Neuronal stem cell (in vitro differentiated cells): Measurements from ENCODE around the gene TIA1.
"Not testable (repeated sequence)": the region's sequence is repeated elsewhere in the genome, so short reads cannot be mapped to it uniquely, and the experiment has no call there.

Source experiments
- DNase-seq: peaks from one replicate; pipeline ENCODE4 v3.0.0-alpha.2; 2013; ENCODE audit warnings: low spot score
- H2AFZ ChIP-seq: one replicate; pipeline ENCODE4 v1.6.1; 2013; ENCODE audit warnings: mild to moderate bottlenecking, low read length, inconsistent platforms
- H2AK5ac ChIP-seq: 2 replicates; pipeline ENCODE4 v1.6.1; 2013; ENCODE audit warnings: low read depth, mild to moderate bottlenecking, inconsistent platforms, low read length, moderate library complexity, mixed read lengths
- H2BK120ac ChIP-seq: 2 replicates; pipeline ENCODE4 v1.6.1; 2013; ENCODE audit warnings: low read depth, mild to moderate bottlenecking, inconsistent platforms, low read length, moderate library complexity, mixed read lengths
- H2BK12ac ChIP-seq: one replicate; pipeline ENCODE4 v1.6.1; 2013; ENCODE audit warnings: low read length, inconsistent platforms
- H2BK15ac ChIP-seq: 2 replicates; pipeline ENCODE4 v1.6.1; 2013; ENCODE audit warnings: mild to moderate bottlenecking, low read length, inconsistent platforms, mixed read lengths
- H2BK5ac ChIP-seq: one replicate; pipeline ENCODE4 v1.6.1; 2013; ENCODE audit warnings: inconsistent platforms, mild to moderate bottlenecking, low read length, moderate library complexity
- H3K14ac ChIP-seq: one replicate; pipeline ENCODE4 v1.6.1; 2013; ENCODE audit warnings: low read length, inconsistent platforms
- H3K18ac ChIP-seq: 2 replicates; pipeline ENCODE4 v1.6.1; 2013; ENCODE audit warnings: low read length, inconsistent platforms
- H3K23ac ChIP-seq: 2 replicates; pipeline ENCODE4 v1.6.1; 2013; ENCODE audit warnings: low read depth, mild to moderate bottlenecking, mixed read lengths, low read length, inconsistent platforms; ENCODE audit not compliant: poor library complexity
- H3K27ac ChIP-seq: replicated peaks from 3 replicates; pipeline ENCODE4 v1.5.1; 2013; ENCODE audit warnings: low read length, inconsistent platforms
- H3K27me3 ChIP-seq, 3 experiments: 2 replicates each; pipeline ENCODE4 v1.6.1; 2013; ENCODE audit warnings: low read length in 3 of 3, mild to moderate bottlenecking in 2 of 3, inconsistent platforms in 1 of 3, low read depth in 1 of 3, mixed read lengths in 1 of 3, moderate library complexity in 1 of 3; ENCODE audit not compliant: control insufficient read depth in 3 of 3, insufficient read depth in 3 of 3
- H3K36me3 ChIP-seq, 2 donors: replicated peaks in 1 of 2; 2 replicates each; pipeline ENCODE4 v1.6.1; 2013; ENCODE audit warnings: low read length in 2 of 2; ENCODE audit not compliant: control insufficient read depth in 2 of 2, insufficient read depth in 2 of 2
- H3K4ac ChIP-seq: 2 replicates; pipeline ENCODE4 v1.6.1; 2013; ENCODE audit warnings: inconsistent platforms, mild to moderate bottlenecking, low read length, moderate library complexity
- H3K4me1 ChIP-seq, 2 donors: 1 replicate in 1 of 2; 2 replicates in 1 of 2; pipeline ENCODE4 v1.6.1; 2013; ENCODE audit warnings: low read length in 2 of 2, low read depth in 1 of 2; ENCODE audit not compliant: control insufficient read depth in 2 of 2, insufficient read depth in 1 of 2
- H3K4me2 ChIP-seq: one replicate; pipeline ENCODE4 v1.6.1; 2013; ENCODE audit warnings: mild to moderate bottlenecking, low read length, inconsistent platforms; ENCODE audit not compliant: insufficient read depth, poor library complexity, severe bottlenecking
- H3K4me3 ChIP-seq, 2 donors: 2 replicates each; pipeline ENCODE4 v1.5.1; 2013; ENCODE audit warnings: low read length in 2 of 2, mild to moderate bottlenecking in 2 of 2, inconsistent platforms in 1 of 2, moderate library complexity in 1 of 2
- H3K79me1 ChIP-seq: one replicate; pipeline ENCODE4 v1.6.1; 2013; ENCODE audit warnings: low read depth, mild to moderate bottlenecking, inconsistent platforms, low read length, moderate library complexity
- H3K9ac ChIP-seq: one replicate; pipeline ENCODE4 v1.6.1; 2013; ENCODE audit warnings: mild to moderate bottlenecking, low read depth, low read length, inconsistent platforms; ENCODE audit not compliant: poor library complexity
- H3K9me3 ChIP-seq, 2 donors: replicated peaks in 1 of 2; 2 replicates each; pipeline versions ENCODE3 to v1.6.1; 2013; ENCODE audit warnings: low read length in 2 of 2, mild to moderate bottlenecking in 2 of 2, inconsistent platforms in 1 of 2, low read depth in 1 of 2, mixed read lengths in 1 of 2, moderate library complexity in 1 of 2; ENCODE audit not compliant: control insufficient read depth in 2 of 2, insufficient read depth in 1 of 2
- H4K8ac ChIP-seq: one replicate; pipeline ENCODE4 v1.6.1; 2013; ENCODE audit warnings: low read depth, mild to moderate bottlenecking, inconsistent platforms, low read length, moderate library complexity
- H4K91ac ChIP-seq: one replicate; pipeline ENCODE4 v1.6.1; 2013; ENCODE audit warnings: low read length, low read depth, mild to moderate bottlenecking, inconsistent platforms; ENCODE audit not compliant: poor library complexity
- WGBS, 2 donors: extraction: QIAGEN DNeasy Blood & Tissue Kit; methylation state at CpG; one replicate each; pipeline ENCODE4 v1.1.7; 2013; ENCODE audit warnings: missing lambda C conversion rate in 2 of 2, mixed read lengths in 1 of 2; ENCODE audit not compliant: insufficient read length in 2 of 2, insufficient replicate concordance in 1 of 2; ENCODE audit errors: extremely low coverage in 2 of 2; 5-methylcytosine and 5-hydroxymethylcytosine counted together

The TIA1 gene

DNA sequence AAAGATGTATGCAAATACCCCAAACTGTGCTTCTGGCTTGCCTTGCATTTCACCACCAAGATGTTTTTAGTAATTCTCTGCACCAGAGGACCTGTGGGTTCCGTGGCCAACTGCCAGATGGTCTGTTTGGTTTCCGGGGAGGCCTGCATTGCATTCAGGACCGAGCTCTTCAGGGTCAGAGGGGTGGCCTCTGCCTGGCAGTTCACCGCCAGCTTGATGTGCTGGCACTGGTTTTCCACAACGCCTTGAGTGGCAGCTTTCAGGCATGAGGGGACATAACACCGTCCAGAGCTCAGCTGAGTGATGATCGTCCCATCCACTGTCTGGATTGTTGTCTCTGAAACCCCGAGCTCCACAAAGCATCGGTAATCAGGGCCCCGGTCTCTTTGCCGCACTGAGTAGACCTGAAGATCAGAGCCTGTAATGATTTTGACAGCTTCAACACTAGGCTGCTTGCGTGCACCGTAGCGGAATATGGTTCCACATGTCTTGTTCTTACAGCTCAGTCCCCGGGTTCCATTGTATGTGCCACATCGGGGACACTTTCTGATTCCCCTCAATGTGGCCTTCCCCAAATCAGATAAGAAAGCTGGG, 67.0 kb downstream of the TIA1 start:
- no peak overlapping the region for H2BK120ac ChIP-seq
- WGBS, 2 donors = no CpG with 5 or more reads among the region's 16 CpGs
- no peak overlapping the region for H3K27ac ChIP-seq
- no peak overlapping the region for H3K18ac ChIP-seq
- no peaks in the 10 kb centered on the region for H3K9me3 ChIP-seq
- no peak overlapping the region for H4K8ac ChIP-seq
- no peak overlapping the region for H2BK5ac ChIP-seq
- no peak overlapping the region for H3K4me3 ChIP-seq
- H2AK5ac ChIP-seq = no peak overlapping the region
- H3K4ac ChIP-seq = no peak overlapping the region
- H3K79me1 ChIP-seq = peaks cover 2% of the 10 kb centered on the region
- no peak overlapping the region for H3K4me2 ChIP-seq
- no peak overlapping the region for H2BK15ac ChIP-seq
- no peaks in the 10 kb centered on the region for H3K27me3 ChIP-seq
- no peak overlapping the region for H4K91ac ChIP-seq
- H3K9ac ChIP-seq = no peak overlapping the region
- H3K36me3 ChIP-seq = peaks cover 8 to 55% of the 10 kb centered on the region in 2 donors
- no peak for DNase-seq
- H2AFZ ChIP-seq = no peak overlapping the region
- H2BK12ac ChIP-seq = no peak overlapping the region
- H3K4me1 ChIP-seq = no peaks in the 10 kb centered on the region
- peak overlapping the region; percentile 40 for H3K23ac ChIP-seq
- no peak overlapping the region for H3K14ac ChIP-seq

DNA sequence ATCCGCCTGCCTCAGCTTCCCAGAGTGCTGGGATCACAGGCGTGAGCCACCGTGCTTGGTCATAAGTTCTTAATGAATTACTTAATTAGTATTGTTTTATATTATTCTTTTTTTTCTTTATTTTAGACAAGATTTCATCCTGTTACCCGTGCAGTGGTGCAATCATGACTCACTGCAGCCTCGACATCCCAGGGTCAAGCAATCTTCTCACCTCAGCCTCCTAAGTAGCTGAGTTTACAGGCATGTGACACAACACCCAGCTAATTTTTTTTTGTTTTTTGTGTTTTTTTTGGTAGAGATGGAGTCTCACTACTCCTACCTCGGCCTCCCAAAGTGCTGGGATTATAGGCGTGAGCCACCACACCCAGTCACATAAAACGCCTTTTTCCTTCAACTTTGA, 74.9 kb downstream of the TIA1 start:
- Histone ChIP-seq H2BK15ac (no peak overlapping the region), H3K18ac (no peak overlapping the region), H3K4me1 (no peaks in the 10 kb centered on the region), H3K27ac (no peak overlapping the region), H3K4me3 (no peak overlapping the region), H3K23ac (no peak overlapping the region), H3K79me1 (no peaks in the 10 kb centered on the region), H2BK120ac (no peak overlapping the region), H3K36me3 (peaks cover 7 to 79% of the 10 kb centered on the region in 2 donors), H3K4me2 (no peak overlapping the region), H2BK12ac (no peak overlapping the region), H2AK5ac (no peak overlapping the region), H4K8ac (no peak overlapping the region), H3K4ac (no peak overlapping the region), H3K9ac (no peak overlapping the region), H4K91ac (no peak overlapping the region), H3K27me3 (no peaks in the 10 kb centered on the region), H3K14ac (no peak overlapping the region), H3K9me3 (no peaks in the 10 kb centered on the region), H2AFZ (no peak overlapping the region), H2BK5ac (no peak overlapping the region)
- DNase-seq = no peak
- no CpG with 5 or more reads among the region's 8 CpGs for WGBS, 2 donors

DNA sequence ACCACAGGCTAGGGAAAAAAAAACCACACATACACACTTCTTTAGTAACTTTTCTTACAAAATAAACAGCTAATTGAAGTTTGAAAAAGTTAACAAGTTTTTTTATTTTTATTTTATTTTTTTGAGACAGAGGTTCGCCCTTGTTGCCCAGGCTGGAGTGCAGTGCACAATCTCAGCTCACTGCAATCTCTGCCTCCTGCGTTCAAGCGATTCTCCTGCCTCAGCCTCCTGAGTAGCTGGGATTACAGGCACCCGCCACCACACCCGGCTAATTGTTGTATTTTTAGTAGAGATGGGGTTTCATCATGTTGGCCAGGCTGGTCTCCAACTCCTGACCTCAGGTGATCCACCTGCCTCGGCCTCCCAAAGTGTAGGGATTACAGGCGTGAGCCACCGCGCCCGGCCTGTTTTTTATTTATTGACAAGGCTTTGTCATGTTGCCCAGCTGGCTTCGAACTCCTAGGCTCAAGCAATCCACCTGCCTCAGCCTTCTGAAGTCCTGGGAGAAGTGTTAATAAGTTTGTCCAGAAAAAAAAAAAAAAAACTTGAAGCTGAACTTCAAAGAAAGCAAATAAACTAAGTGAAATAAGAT, 78.7 kb downstream of the TIA1 start:
- peaks cover 8 to 70% of the 10 kb centered on the region in 2 donors for H3K36me3 ChIP-seq
- not testable (repeated sequence) for H4K8ac ChIP-seq, H3K14ac ChIP-seq, H2BK120ac ChIP-seq, H2AK5ac ChIP-seq, H2BK5ac ChIP-seq, H3K27ac ChIP-seq, H3K27me3 ChIP-seq, H3K4ac ChIP-seq, DNase-seq, H3K4me1 ChIP-seq, H3K18ac ChIP-seq, H2BK12ac ChIP-seq, H2AFZ ChIP-seq, H4K91ac ChIP-seq, H2BK15ac ChIP-seq, H3K9me3 ChIP-seq, H3K23ac ChIP-seq, H3K79me1 ChIP-seq, H3K9ac ChIP-seq, H3K4me3 ChIP-seq, H3K4me2 ChIP-seq
- WGBS, 2 donors = no CpG with 5 or more reads among the region's 11 CpGs

DNA sequence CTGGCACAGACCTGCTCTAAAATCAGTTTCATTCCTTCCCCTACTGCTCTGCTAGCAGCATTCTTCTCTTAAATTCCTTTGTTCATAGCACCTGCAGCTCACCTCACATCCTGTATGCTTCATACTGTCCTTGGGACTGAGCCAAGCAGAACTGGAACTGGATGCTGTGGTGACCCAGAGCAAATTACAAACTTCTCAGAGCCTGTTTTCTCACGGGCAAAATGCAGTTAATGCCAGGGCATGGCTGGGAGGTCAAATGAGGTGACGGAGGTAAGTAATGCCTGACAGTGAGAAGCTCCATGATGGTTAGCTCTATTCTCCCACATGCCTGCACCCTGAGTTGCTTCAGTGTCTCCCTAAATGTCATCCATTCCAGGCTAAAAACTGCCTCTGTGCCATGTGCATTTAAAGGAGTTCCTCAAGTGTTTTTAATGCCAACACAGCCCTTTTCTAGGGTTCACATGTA, 87.3 kb downstream of the TIA1 start:
- Histone ChIP-seq H4K91ac (no peak overlapping the region), H3K4ac (no peak overlapping the region), H3K9me3 (no peaks in the 10 kb centered on the region), H2AK5ac (no peak overlapping the region), H2AFZ (no peak overlapping the region), H3K36me3 (peaks cover 1 to 69% of the 10 kb centered on the region in 2 donors), H2BK5ac (no peak overlapping the region), H3K79me1 (no peaks in the 10 kb centered on the region), H2BK15ac (no peak overlapping the region), H3K18ac (no peak overlapping the region), H3K4me3 (no peak overlapping the region), H3K27me3 (no peaks in the 10 kb centered on the region), H3K23ac (no peak overlapping the region), H2BK120ac (no peak overlapping the region), H3K27ac (no peak overlapping the region), H4K8ac (no peak overlapping the region), H3K9ac (no peak overlapping the region), H3K4me2 (no peak overlapping the region), H3K14ac (no peak overlapping the region), H3K4me1 (no peaks in the 10 kb centered on the region), H2BK12ac (no peak overlapping the region)
- WGBS, 2 donors = no CpG with 5 or more reads among the region's 2 CpGs
- DNase-seq = no peak
